ENCODE data around the gene RNASEH2C.
"Not testable (repeated sequence)": the region's sequence is repeated elsewhere in the genome, so short reads cannot be mapped to it uniquely, and the experiment has no call there.

RNASEH2C gene

GRCh38 chr11:65683480-65683879 lies 37.1 kb downstream of the RNASEH2C start:
- not testable (repeated sequence) for DNase-seq (ENCODE audit: low spot score)

DNA sequence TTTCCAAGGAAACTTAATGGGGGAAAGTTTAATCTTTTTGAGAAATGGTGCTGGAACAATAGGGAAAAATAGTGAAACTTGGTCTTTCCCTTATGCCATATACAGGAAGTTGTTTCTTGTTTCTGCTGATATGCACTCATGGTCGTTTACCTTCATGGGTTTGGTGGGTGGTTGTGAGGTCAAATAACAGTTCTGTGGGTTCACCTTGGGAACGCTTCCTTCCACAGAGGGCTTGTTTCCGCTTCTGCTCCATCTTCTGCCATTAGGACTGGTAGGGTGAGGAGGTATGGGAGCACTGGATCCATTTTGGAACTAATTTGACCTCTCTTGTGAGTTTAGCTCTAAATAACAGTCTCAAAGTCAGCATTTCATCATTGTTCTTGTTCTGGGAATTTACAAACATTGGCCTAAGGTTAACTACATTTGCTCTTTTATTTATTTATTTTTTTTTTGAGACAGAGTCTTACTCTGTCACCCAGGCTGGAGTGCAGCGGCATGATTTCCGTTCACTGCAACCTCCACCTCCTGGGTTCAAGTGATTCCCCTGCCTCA lies 40.3 kb downstream of the RNASEH2C start:
- no peak for DNase-seq (ENCODE audit: low spot score)

DNA sequence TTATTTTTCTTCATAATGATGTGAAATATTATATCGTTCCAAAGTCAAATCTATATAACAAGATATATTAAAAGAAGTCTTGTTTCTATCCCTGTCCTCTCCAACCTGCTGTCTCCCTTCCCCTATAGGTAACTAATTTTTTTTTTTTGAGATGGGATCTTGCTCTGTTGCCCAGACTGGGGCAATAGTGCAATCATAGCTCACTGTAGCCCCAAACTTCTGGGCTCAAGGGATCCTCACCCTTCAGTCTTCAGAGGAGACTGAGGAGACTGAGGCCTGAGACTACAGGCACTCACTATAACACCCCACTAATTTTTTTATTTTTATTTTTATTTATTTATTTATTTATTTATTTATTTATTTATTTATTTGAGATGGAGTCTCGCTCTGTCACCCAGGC lies 47.6 kb downstream of the RNASEH2C start:
- DNase-seq (ENCODE audit: low spot score), result no peak

- no peak for DNase-seq (ENCODE audit: low spot score)
Observed at GRCh38 chr11:65672180-65672860, 48.3 kb downstream of the RNASEH2C start.
